HepG2 (cell line): ENCODE results near the gene ST6GALNAC3.

Experiments used
- EP300 ChIP-seq, 3 experiments: sonication (generic) in 1 of 3; formaldehyde crosslinking in 1 of 3; IDR thresholded peaks; 2 replicates each; pipeline versions ENCODE4 v1.5.1 to v1.6.1; 2011 to 2020; ENCODE audit warnings: low read depth in 2 of 3, low read length in 2 of 3, borderline replicate concordance in 1 of 3, improper control_type of control experiment in 1 of 3, mild to moderate bottlenecking in 1 of 3, missing genetic modification reagents in 1 of 3, moderate library complexity in 1 of 3
- NFYB ChIP-seq: sonication (generic); formaldehyde crosslinking; IDR thresholded peaks from 2 replicates; pipeline ENCODE4 v1.4.0; 2020; ENCODE audit warnings: missing genetic modification reagents
- POLR2AphosphoS2 ChIP-seq: IDR thresholded peaks from 2 replicates; pipeline ENCODE4 v1.6.1; 2011; ENCODE audit warnings: low read depth, low read length, improper control_type of control experiment
- SP1 ChIP-seq, 2 experiments: fragments of 450-650 bp in 1 of 2; sonication (generic) in 1 of 2; formaldehyde crosslinking in 1 of 2; IDR thresholded peaks; 2 replicates each; pipeline versions ENCODE4 v1.4.0 to v1.6.1; 2016 to 2020; ENCODE audit warnings: missing genetic modification reagents in 1 of 2
- SP4 ChIP-seq: sonication (generic); formaldehyde crosslinking; IDR thresholded peaks from 2 replicates; pipeline ENCODE4 v1.8.1; 2023; ENCODE audit warnings: mild to moderate bottlenecking, missing genetic modification reagents
- SRSF9 ChIP-seq: fragments of 200-400 bp; formaldehyde crosslinking; IDR thresholded peaks from 2 replicates; pipeline ENCODE4 v1.6.1; 2018; ENCODE audit warnings: borderline replicate concordance, mild to moderate bottlenecking, low read depth, low read length; ENCODE audit not compliant: insufficient read depth, poor library complexity, severe bottlenecking
- ZNF589 ChIP-seq: sonication (generic); formaldehyde crosslinking; conservative IDR thresholded peaks from 2 replicates; pipeline ENCODE4 v1.8.0; 2022; ENCODE audit warnings: mild to moderate bottlenecking, moderate library complexity, missing genetic modification reagents
- TF ChIP-seq, protein P1 (sequence below), 2 experiments: sonication (generic) in 1 of 2; formaldehyde crosslinking in 1 of 2; IDR thresholded peaks; 2 replicates each; pipeline versions ENCODE4 v1.5.1 to v1.6.1; 2011 to 2020; ENCODE audit warnings: borderline replicate concordance in 1 of 2, low read depth in 1 of 2, low read length in 1 of 2, mild to moderate bottlenecking in 1 of 2, missing genetic modification reagents in 1 of 2, moderate library complexity in 1 of 2
- TF ChIP-seq, protein P2 (sequence below), 2 experiments: fragments of 450-650 bp in 1 of 2; sonication (generic) in 1 of 2; formaldehyde crosslinking; IDR thresholded peaks; 2 replicates each; pipeline versions ENCODE4 v1.5.0 to v1.8.0; 2020 to 2022; ENCODE audit warnings: mild to moderate bottlenecking in 1 of 2, missing genetic modification reagents in 1 of 2

GRCh38 chr1:76492752-76493430, 418.3 kb downstream of the ST6GALNAC3 start:
- TF ChIP-seq, protein P1, sequence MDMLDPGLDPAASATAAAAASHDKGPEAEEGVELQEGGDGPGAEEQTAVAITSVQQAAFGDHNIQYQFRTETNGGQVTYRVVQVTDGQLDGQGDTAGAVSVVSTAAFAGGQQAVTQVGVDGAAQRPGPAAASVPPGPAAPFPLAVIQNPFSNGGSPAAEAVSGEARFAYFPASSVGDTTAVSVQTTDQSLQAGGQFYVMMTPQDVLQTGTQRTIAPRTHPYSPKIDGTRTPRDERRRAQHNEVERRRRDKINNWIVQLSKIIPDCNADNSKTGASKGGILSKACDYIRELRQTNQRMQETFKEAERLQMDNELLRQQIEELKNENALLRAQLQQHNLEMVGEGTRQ (IDR thresholded peaks at IDR 0.05; ENCODE audit: low read depth, low read length) = no peak
- TF ChIP-seq, protein P1 (CRISPR knock-in tag; IDR thresholded peaks at IDR 0.05; ENCODE audit: borderline replicate concordance) = no peak
- no peak for TF ChIP-seq SP1 (IDR thresholded peaks at IDR 0.05)
- no peak for TF ChIP-seq SP1 (CRISPR knock-in tag; IDR thresholded peaks at IDR 0.05)
- no peak for TF ChIP-seq SP4 (CRISPR knock-in tag)
- TF ChIP-seq NFYB (CRISPR knock-in tag) = no peak
- no peak for TF ChIP-seq ZNF589 (CRISPR knock-in tag)
- TF ChIP-seq SRSF9 = no peak
- no peak for TF ChIP-seq POLR2AphosphoS2
- no peak for TF ChIP-seq EP300 (IDR thresholded peaks at IDR 0.05; ENCODE audit: low read depth in 2 of 2, low read length in 2 of 2)
- no peak for TF ChIP-seq EP300 (CRISPR knock-in tag; IDR thresholded peaks at IDR 0.05; ENCODE audit: borderline replicate concordance)
- TF ChIP-seq, protein P2, sequence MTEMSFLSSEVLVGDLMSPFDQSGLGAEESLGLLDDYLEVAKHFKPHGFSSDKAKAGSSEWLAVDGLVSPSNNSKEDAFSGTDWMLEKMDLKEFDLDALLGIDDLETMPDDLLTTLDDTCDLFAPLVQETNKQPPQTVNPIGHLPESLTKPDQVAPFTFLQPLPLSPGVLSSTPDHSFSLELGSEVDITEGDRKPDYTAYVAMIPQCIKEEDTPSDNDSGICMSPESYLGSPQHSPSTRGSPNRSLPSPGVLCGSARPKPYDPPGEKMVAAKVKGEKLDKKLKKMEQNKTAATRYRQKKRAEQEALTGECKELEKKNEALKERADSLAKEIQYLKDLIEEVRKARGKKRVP (CRISPR knock-in tag; IDR thresholded peaks at IDR 0.05) = no peak
